Measurements from ENCODE around the gene CUL9.

DNA sequence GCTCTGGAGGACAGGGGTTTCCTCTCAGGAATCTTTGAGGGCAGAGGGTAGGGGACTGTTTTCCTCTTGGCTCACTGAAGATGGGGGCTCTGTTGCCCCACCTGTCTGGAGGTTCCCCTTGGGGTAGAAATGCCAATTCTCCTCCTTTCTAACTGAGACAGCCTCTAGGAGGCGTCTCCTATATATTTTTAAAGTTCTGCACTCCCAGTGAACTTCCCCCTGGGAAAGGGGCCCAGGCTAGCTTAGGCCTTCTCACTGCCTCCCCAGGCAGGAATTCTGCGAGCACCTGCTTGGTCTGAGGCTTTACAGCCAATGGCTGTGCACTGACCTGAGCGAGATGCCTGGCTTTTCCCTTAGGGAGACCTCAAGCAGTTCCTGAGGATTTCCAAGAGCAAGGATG lies 35.7 kb upstream of the CUL9 start:
- TF ChIP-seq CTCF (IDR thresholded peaks at IDR 0.05) (no peak), POLR2A (IDR thresholded peaks at IDR 0.05) (no peak)
